Measurements from ENCODE around the gene IGFBP2. TPM values are rescaled to one million over a fixed set of nuclear protein-coding genes. Genes with fewer than 3 reads are reported as not detected.

IGFBP2 gene
- total and polyA plus RNA-seq, 2 of the 13 experiments (the other 11 are each of a cell fraction or from before 2014, with no cell fraction given) = 2.0 to 5.8 TPM

DNA sequence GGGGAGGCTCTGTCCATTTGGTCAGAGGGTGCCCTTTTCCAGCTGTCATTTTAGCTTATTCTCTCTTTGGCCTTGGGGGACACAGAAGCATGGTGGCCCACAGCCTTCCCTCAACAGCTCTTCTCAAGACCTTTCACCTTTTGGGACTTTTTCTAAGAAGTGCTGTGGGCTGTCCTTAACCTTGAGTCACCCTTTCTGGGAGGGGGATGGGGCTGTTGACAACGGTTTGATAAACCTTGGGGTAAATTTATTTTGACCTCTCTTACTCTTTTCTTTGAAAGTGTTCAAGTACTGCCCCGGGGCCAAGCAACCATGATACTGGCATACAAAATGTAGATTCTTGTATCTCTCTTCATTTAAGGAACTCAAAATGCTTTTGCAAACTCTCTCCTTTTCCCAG, 48.5 kb downstream of the IGFBP2 start:
- Histone ChIP-seq H3K4me2 (ENCODE audit: low read depth, low read length) (no peak overlapping the region), H3K27me3 (ENCODE audit: control insufficient read depth in 1 of 2, insufficient read depth in 2 of 2, low read length in 2 of 2) (peaks cover 3 to 45% of the 10 kb centered on the region in 2 experiments; a peak in 4 of 5 replicates), H3K79me2 (ENCODE audit: insufficient read depth, low read length) (no peaks in the 10 kb centered on the region), H3K9me3 (ENCODE audit: low read length) (no peaks in the 10 kb centered on the region), H3K9ac (ENCODE audit: insufficient read depth, low read depth, low read length) (no peak overlapping the region), H3K36me3 (replicated peaks in 1 of 2; ENCODE audit: control insufficient read depth in 1 of 2, insufficient read depth in 2 of 2, low read length in 2 of 2) (no peaks in the 10 kb centered on the region), H2AFZ (ENCODE audit: low read length) (no peak overlapping the region), H4K20me1 (ENCODE audit: insufficient read depth, low read length) (no peaks in the 10 kb centered on the region), H3K4me3 (replicated peaks in 1 of 3; ENCODE audit: insufficient read depth in 1 of 3, low read depth in 2 of 3, low read length in 3 of 3) (no peak overlapping the region), H3K4me1 (ENCODE audit: insufficient read depth, low read length) (no peaks in the 10 kb centered on the region), H3K27ac (ENCODE audit: extremely low read length, insufficient read depth, low read length) (no peak overlapping the region)
- FAIRE-seq (no peak), ATAC-seq (no peak), DNase-seq (ENCODE audit: low spot score) (no peak)
- BruUV-seq (replicated peaks) = no TSS peak
- in situ Hi-C loops (cut with HindIII; ENCODE audit: extremely low pct_ligation_motif_present, low pct_unique_long_range_greater_than_20kb) = loop anchor here (10.0 kb wide), 1 partner anchor 1073 kb away; no protein-coding TSS in a partner anchor
- intact Hi-C loops (cut with micrococcal nuclease; ENCODE audit: unreplicated experiment) = loop anchor here (1.0 to 5.0 kb wide), 5 partner anchors 461 to 1076 kb away; no protein-coding TSS in a partner anchor
- POLR2A ChIA-PET = no interaction called here
- TF ChIP-seq, protein P1, sequence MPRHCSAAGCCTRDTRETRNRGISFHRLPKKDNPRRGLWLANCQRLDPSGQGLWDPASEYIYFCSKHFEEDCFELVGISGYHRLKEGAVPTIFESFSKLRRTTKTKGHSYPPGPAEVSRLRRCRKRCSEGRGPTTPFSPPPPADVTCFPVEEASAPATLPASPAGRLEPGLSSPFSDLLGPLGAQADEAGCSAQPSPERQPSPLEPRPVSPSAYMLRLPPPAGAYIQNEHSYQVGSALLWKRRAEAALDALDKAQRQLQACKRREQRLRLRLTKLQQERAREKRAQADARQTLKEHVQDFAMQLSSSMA (CRISPR knock-in tag; IDR thresholded peaks at IDR 0.05) = no peak
- TF ChIP-seq TBP (CRISPR knock-in tag; IDR thresholded peaks at IDR 0.05) (no peak), ZNF703 (CRISPR knock-in tag; IDR thresholded peaks at IDR 0.05; ENCODE audit: borderline replicate concordance) (no peak)
- CTCF ChIA-PET (ENCODE audit: low intra/inter-chr PET ratio, low total read pairs) = interaction anchor here (1.5 to 1.7 kb wide), 4 partner anchors 461 to 1075 kb away, joined by 7 to 20 read pairs (median 9); no protein-coding TSS in a partner anchor
- 5% methylated on average over 2 of the region's 2 CpGs for WGBS (ENCODE audit: low lambda C conversion rate)

DNA sequence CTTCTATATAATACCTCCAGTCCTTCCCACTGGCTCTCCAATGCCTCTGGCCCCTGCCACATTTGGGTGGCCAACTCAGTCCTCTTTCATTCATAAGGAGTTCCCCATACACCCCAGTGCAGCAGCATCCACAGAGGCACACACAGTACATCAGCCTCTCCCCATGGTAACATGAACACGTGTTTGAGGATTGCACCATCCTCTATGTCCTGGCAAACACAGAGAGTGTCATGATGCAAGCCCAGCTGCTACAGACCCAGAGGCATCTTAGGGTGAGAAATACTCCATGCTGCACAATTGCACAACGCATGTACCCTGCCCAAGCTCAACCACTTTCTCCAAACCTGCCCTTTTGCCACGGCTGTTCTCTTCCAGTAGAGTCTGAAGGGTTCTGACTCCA, 50.6 kb downstream of the IGFBP2 start:
- peak; percentile 78 for ATAC-seq
- Histone ChIP-seq H3K4me1 (ENCODE audit: insufficient read depth, low read length) (no peaks in the 10 kb centered on the region), H3K4me2 (ENCODE audit: low read depth, low read length) (no peak overlapping the region), H2AFZ (ENCODE audit: low read length) (no peak overlapping the region), H4K20me1 (ENCODE audit: insufficient read depth, low read length) (no peaks in the 10 kb centered on the region), H3K4me3 (replicated peaks in 1 of 3; ENCODE audit: insufficient read depth in 1 of 3, low read depth in 2 of 3, low read length in 3 of 3) (no peak overlapping the region), H3K36me3 (replicated peaks in 1 of 2; ENCODE audit: control insufficient read depth in 1 of 2, insufficient read depth in 2 of 2, low read length in 2 of 2) (no peaks in the 10 kb centered on the region), H3K27ac (ENCODE audit: extremely low read length, insufficient read depth, low read length) (no peak overlapping the region), H3K79me2 (ENCODE audit: insufficient read depth, low read length) (no peaks in the 10 kb centered on the region), H3K27me3 (ENCODE audit: control insufficient read depth in 1 of 2, insufficient read depth in 2 of 2, low read length in 2 of 2) (peaks cover 2 to 29% of the 10 kb centered on the region in 2 experiments; a peak in 3 of 5 replicates), H3K9ac (ENCODE audit: insufficient read depth, low read depth, low read length) (no peak overlapping the region), H3K9me3 (ENCODE audit: low read length) (no peaks in the 10 kb centered on the region)
- CTCF ChIA-PET (ENCODE audit: low intra/inter-chr PET ratio, low total read pairs) = interaction anchor here (1.1 kb wide), 1 partner anchor 826 kb away, joined by 3 read pairs; no protein-coding TSS in a partner anchor
- BruUV-seq (replicated peaks) = no TSS peak
- WGBS (ENCODE audit: low lambda C conversion rate) = 4% methylated on average over 3 of the region's 3 CpGs
- DNase-seq (ENCODE audit: low spot score) = peak; percentile 61
- in situ Hi-C loops (cut with HindIII; ENCODE audit: extremely low pct_ligation_motif_present, low pct_unique_long_range_greater_than_20kb) = loop anchor here (10.0 kb wide), 1 partner anchor 1071 kb away; no protein-coding TSS in a partner anchor
- peak; percentile 75 for FAIRE-seq
- intact Hi-C loops (cut with micrococcal nuclease; ENCODE audit: unreplicated experiment) = loop anchor here (5.0 kb wide), 1 partner anchor 1073 kb away; no protein-coding TSS in a partner anchor
- POLR2A ChIA-PET = no interaction called here
- TF ChIP-seq, protein P2, sequence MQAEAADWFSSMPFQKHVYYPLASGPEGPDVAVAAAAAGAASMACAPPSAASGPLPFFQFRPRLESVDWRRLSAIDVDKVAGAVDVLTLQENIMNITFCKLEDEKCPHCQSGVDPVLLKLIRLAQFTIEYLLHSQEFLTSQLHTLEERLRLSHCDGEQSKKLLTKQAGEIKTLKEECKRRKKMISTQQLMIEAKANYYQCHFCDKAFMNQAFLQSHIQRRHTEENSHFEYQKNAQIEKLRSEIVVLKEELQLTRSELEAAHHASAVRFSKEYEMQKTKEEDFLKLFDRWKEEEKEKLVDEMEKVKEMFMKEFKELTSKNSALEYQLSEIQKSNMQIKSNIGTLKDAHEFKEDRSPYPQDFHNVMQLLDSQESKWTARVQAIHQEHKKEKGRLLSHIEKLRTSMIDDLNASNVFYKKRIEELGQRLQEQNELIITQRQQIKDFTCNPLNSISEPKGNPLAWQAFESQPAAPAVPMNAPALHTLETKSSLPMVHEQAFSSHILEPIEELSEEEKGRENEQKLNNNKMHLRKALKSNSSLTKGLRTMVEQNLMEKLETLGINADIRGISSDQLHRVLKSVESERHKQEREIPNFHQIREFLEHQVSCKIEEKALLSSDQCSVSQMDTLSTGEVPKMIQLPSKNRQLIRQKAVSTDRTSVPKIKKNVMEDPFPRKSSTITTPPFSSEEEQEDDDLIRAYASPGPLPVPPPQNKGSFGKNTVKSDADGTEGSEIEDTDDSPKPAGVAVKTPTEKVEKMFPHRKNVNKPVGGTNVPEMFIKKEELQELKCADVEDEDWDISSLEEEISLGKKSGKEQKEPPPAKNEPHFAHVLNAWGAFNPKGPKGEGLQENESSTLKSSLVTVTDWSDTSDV (CRISPR knock-in tag; IDR thresholded peaks at IDR 0.05) = no peak
- TF ChIP-seq, protein P3, sequence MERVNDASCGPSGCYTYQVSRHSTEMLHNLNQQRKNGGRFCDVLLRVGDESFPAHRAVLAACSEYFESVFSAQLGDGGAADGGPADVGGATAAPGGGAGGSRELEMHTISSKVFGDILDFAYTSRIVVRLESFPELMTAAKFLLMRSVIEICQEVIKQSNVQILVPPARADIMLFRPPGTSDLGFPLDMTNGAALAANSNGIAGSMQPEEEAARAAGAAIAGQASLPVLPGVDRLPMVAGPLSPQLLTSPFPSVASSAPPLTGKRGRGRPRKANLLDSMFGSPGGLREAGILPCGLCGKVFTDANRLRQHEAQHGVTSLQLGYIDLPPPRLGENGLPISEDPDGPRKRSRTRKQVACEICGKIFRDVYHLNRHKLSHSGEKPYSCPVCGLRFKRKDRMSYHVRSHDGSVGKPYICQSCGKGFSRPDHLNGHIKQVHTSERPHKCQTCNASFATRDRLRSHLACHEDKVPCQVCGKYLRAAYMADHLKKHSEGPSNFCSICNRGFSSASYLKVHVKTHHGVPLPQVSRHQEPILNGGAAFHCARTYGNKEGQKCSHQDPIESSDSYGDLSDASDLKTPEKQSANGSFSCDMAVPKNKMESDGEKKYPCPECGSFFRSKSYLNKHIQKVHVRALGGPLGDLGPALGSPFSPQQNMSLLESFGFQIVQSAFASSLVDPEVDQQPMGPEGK (CRISPR knock-in tag; IDR thresholded peaks at IDR 0.05) = no peak
- TF ChIP-seq ZNF431 (CRISPR knock-in tag; IDR thresholded peaks at IDR 0.05; ENCODE audit: borderline replicate concordance, low read depth) = no peak
- TF ChIP-seq, protein P4, sequence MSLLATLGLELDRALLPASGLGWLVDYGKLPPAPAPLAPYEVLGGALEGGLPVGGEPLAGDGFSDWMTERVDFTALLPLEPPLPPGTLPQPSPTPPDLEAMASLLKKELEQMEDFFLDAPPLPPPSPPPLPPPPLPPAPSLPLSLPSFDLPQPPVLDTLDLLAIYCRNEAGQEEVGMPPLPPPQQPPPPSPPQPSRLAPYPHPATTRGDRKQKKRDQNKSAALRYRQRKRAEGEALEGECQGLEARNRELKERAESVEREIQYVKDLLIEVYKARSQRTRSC (CRISPR knock-in tag; IDR thresholded peaks at IDR 0.05; ENCODE audit: low read depth) = no peak
